NCI-H2196 treated with DMSO at 0.1 percent for 48 hours (cell line): Measurements from ENCODE around the gene PYGO1.
"Not testable (repeated sequence)": the region's sequence is repeated elsewhere in the genome, so short reads cannot be mapped to it uniquely, and the experiment has no call there.

ENCODE experiments used
- DNase-seq: peaks from one replicate; lab custom pipeline; 2025; ENCODE audit not compliant: unreplicated experiment; lab: John Stamatoyannopoulos, UW

The PYGO1 gene

GRCh38 chr15:55573224-55573623 is 14.9 kb downstream of the PYGO1 start:
- DNase-seq, result no peak

GRCh38 chr15:55564347-55565145 is 23.6 kb downstream of the PYGO1 start:
- no peak for DNase-seq

DNA sequence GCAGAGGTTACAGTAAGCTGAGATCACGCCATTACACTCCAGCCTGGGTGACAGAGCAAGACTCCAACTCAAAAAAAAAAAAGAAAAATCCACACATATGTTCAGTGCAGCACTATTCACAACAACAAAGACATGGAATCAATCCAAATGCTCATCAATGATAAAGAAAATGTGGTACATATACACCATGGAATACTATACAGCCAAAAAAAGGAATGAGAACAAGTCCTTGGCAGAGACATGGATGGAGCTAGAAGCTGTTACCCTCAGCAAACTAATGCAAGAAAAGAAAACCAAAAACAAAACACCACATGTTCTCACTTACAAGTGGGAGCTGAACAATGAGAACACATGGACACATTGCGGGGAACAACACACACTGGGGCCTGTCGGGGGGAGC is 25.5 kb downstream of the PYGO1 start:
- no peak for DNase-seq

DNA sequence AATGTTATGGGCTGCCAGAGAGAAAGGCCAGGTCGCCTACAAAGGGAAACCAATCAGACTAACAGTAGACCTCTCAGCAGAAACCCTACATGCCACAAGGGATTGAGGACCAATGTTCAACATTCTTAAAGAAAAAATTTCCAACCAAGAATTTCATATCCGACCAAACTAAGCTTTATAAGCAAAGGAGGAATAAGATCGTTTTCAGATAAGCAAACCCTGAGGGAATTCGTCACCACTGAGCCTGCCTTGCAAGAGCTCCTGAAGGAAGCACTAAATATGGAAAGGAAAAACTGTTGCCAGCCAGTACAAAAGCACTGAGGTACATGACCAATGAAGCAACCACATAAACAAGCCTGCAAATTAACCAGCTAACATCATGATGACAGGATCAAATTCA is 33.1 kb downstream of the PYGO1 start:
- no peak for DNase-seq

- no peak for DNase-seq
These were observed 35.2 kb downstream of the PYGO1 start for GRCh38 chr15:55552926-55553325.

DNA sequence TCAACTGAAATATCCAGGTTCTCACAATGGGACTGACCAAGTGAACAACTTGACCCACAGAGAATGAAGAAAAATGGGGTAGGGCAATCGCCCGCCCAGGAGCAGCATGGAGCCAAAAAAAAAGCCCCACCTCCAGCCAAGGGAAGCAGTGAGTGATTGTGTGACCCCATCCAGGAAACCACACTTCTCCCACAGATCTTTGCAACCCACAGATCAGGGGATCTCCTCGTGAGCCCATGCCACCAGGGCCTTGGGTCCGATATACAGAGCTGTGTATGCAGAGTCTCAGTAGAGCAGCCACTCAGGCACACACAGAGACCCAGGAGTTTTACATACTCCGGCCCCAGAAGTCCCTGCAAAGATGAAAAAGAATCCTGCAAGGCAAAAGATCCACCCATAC is 35.7 kb downstream of the PYGO1 start:
- DNase-seq, result no peak

DNA sequence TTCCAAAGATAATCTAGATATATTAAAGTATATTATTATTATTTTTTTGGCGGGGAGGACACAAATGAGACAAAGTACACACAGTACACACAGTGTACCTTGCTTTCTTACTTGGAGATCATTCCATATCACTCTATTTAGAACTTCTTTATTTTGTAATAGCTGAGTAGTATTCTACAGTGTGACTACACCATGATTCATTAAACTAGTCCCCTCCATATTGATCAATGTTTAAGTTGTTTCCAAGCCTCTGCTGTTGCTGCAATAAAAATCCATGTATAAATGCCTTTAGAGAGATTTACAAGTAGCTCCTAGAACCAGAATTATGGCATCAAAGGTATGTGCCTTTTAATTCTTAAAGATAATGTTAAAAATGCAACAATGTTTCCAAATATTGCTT is 38.8 kb downstream of the PYGO1 start:
- no peak for DNase-seq

- DNase-seq, result no peak
These were observed 41.4 kb downstream of the PYGO1 start for GRCh38 chr15:55546718-55547117.

- no peak for DNase-seq
These were observed 52.7 kb downstream of the PYGO1 start for GRCh38 chr15:55535436-55535835.

DNA sequence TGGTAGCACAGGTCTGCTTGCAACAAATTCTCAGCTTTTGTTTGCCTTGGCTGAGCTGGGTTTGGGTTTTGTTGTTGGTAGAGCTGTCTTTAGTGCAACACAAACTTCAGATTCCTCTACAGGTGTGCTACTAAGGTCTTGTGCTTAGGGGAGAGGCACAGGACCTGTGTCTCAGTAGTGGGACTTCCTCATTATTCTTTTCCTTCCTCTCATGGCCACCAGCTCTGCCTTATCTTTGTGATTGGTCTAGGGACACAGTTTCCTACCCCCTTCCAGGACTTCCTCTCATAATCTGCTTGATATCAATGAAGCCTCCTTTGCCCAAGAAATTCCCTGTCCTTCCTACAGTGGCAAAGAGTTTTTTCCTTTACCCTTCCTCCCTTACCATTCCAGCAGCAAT is 55.2 kb downstream of the PYGO1 start:
- DNase-seq, result no peak

- no peak for DNase-seq
These were observed 57.3 kb downstream of the PYGO1 start for GRCh38 chr15:55530861-55531313.

DNA sequence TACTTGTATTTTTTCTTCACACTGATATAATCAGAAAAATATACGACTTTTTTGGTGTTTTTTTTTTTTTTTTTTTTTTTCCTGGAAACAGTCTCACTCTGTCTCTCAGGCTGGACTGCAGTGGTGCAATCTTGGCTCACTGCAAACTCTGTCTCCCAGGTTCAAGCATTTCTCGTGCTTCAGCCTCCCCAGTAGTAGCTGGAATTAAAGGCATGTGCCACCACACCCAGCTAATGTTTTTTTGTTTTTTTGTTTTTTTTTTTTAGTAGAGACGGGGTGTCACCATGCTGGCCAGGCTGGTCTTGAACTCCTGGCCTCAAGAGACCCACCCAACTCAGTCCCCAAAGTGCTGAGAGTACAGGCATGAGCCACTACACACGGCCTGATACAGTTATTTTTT is 59.3 kb downstream of the PYGO1 start:
- DNase-seq, result no peak

- no peak for DNase-seq
These were observed 61.0 kb downstream of the PYGO1 start for GRCh38 chr15:55527150-55527549.

GRCh38 chr15:55526559-55527036 is 61.5 kb downstream of the PYGO1 start:
- no peak for DNase-seq

- DNase-seq, result no peak
These were observed 65.2 kb downstream of the PYGO1 start for GRCh38 chr15:55522742-55523450.

GRCh38 chr15:55518641-55519040 is 69.5 kb downstream of the PYGO1 start:
- DNase-seq, result no peak

DNA sequence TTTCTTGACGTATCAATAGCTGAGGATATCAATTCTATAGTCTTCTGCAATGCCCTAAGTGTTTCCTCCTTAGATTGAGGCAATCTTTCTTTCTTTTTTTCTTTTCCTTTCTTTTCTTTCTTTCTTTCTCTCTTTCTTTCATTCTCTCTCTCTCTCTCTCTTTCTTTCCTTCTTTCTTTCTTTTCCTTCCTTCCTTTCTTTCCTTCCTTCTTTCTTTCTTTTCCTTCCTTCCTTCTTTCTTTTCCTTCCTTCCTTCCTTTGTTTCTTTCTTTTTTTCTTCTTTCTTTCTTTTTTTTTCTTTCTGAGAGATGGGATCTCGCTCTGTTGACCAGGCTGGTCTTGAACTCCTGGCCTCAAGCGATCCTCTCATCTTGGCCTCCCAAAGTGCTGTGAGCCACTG is 70.1 kb downstream of the PYGO1 start:
- DNase-seq, result no peak

DNA sequence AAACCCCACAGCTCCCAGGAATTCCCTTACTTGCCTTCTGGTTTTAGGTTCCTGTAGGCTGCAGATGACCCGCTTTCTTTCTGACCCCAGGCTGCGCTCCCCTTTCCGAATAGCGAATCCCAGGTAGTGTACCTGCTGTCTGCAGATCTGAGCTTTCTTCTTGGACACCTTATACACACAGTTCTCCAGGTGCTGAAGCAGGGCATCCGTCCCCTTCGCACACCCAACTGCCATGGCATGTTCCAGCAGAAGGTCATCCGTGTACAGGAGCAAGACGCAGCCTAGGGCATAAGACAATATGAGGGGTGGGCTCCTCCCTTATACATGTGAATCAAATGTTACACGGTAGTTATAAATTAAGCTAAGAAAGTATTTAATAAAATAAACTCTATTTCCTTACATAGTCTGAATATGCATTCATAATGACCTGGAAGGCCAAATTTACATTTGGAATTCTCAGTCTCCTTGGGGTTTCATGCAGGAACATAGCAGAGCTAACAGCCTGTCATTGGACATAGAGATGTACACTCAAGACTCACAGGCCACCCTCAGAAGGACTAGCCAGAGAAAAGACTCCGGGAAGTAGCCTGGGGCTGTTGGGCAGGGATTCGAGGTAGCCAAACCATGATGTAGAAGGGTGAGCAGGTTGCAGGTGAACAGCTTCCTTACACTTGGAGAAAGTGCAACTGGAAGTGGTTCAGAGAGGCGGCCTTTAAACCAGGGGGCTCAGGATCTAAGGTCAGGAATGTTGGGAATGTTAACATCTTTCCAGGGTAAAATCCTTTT is 72.0 kb downstream of the PYGO1 start:
- DNase-seq, result no peak

DNA sequence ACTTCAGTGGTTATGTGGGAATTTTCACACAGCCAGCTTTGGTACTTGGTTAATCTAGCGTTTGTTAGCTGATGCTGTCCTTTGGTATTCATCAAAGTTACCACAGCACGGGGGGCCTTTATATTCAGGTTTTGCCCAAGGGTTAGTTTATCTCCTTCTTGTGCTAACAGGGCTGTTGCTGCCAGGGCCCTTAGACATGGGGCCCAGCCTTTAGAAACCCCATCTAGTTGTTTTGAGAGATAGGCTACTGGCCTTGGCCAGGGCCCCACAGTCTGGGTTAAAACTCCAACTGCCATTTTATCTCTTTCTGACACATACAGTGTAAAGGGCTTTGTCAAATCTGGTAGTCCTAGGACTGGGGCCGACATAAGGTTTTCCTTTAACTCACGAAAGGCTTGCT is 72.7 kb downstream of the PYGO1 start:
- no peak for DNase-seq

DNA sequence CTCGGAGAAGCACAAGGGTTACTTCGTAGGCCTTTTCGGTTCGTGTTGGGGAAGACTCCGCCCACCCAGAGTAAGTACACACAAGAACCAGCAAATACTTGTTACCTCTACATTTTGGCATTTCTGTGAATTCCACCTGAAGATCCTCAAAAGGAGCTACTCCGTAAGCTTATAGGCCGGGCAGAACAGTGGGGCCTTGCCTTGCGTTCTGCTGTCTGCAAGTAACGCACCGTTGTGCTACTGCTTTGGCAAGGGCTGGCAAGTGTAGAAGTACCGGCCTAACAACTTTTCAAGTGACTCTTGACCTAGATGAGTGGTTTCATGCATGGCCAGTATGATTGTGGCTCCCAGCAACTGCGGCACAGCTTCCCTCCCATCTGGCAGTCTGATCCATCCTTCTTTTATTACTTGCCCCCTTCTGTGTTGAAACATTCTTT is 73.7 kb downstream of the PYGO1 start:
- DNase-seq, result no peak

- not testable (repeated sequence) for DNase-seq
These were observed 74.3 kb downstream of the PYGO1 start for GRCh38 chr15:55513621-55514413.
